ENCODE results near the gene PGBD5. TPM values are rescaled to one million over a fixed set of nuclear protein-coding genes. Genes with fewer than 3 reads are reported as not detected.

The PGBD5 gene
- total RNA-seq, 1 experiment from 2014 or later, result 37.8 TPM

- Mint-ChIP-seq H3K4me3 (ENCODE audit: low read depth, unreplicated experiment) (no peak overlapping the region), H3K27ac (ENCODE audit: unreplicated experiment) (no peak overlapping the region), H3K36me3 (ENCODE audit: insufficient read depth, unreplicated experiment) (peaks cover 23% of the 10 kb centered on the region), H3K4me1 (ENCODE audit: low read depth, unreplicated experiment) (peaks cover 14% of the 10 kb centered on the region), H3K9me3 (ENCODE audit: low read depth, unreplicated experiment) (no peaks in the 10 kb centered on the region), H3K27me3 (ENCODE audit: unreplicated experiment) (no peaks in the 10 kb centered on the region)
- TF ChIP-seq CTCF (IDR thresholded peaks at IDR 0.05; ENCODE audit: unreplicated experiment), result no peak
- no TSS peak for BruUV-seq (replicated peaks)
- intact Hi-C loops (cut with micrococcal nuclease; ENCODE audit: unreplicated experiment), result no loop called here
- DNase-seq, result no peak
- CTCF ChIA-PET, result no interaction called here
Measured at GRCh38 chr1:230319014-230319747, 107.0 kb downstream of the PGBD5 start.

DNA sequence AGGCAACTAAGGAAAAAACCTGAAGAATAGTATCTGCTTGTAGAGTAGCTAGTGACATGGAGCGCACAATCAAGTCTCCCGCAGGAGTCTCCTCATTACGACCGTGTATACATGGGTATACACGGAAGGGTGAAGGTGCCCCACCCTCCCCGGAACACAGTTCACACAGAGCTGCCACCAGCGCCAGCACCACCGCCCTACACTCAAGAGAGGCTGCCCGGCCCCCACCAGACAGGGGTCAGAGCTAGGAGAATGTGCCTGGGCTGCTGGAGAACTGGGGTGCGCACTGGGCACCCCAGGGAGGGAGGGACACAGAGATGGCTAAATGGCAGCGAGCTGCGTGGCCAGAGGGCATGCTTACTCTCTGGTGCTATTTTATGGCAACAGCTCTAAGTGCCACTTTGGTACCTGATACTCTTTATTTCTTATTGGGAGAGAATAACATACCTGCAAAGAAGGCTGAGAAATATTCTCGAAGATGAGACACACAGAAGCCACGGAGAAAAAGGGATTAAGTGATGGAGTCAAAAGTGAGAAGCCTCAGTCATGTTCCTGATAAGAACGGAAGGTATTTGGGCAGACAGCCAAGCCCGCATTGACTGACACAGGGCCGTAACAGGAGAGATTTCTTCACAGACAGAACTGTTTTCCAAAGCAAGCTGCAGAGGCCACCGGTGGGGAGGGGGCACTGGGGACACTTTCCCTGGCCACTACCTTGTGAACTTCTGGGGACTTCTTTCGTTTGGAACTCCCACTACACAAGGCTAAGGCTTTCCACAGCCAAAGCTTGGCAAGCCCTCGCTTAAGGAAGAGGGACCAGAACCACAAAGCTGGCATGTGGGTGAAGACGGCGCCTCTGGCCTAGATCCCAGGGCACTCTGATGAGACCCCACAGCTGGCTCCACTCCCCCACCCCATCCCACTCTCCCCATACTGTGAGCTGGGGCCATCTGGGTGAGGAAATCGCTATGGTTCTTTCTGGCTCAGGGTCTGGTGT, 108.0 kb downstream of the PGBD5 start:
- no peak for TF ChIP-seq CTCF (IDR thresholded peaks at IDR 0.05; ENCODE audit: unreplicated experiment)
- Mint-ChIP-seq H3K9me3 (ENCODE audit: low read depth, unreplicated experiment) (no peaks in the 10 kb centered on the region), H3K4me1 (ENCODE audit: low read depth, unreplicated experiment) (peaks cover 14% of the 10 kb centered on the region), H3K36me3 (ENCODE audit: insufficient read depth, unreplicated experiment) (peaks cover 17% of the 10 kb centered on the region), H3K4me3 (ENCODE audit: low read depth, unreplicated experiment) (peak overlapping the region; percentile 14), H3K27ac (ENCODE audit: unreplicated experiment) (no peak overlapping the region), H3K27me3 (ENCODE audit: unreplicated experiment) (no peaks in the 10 kb centered on the region)
- CTCF ChIA-PET, result interaction anchor here (0.5 kb wide), 1 partner anchor 309 kb away, joined by 4 read pairs; no protein-coding TSS in a partner anchor
- BruUV-seq (replicated peaks), result no TSS peak
- intact Hi-C loops (cut with micrococcal nuclease; ENCODE audit: unreplicated experiment), result no loop called here
- peak; percentile 68 for DNase-seq

DNA sequence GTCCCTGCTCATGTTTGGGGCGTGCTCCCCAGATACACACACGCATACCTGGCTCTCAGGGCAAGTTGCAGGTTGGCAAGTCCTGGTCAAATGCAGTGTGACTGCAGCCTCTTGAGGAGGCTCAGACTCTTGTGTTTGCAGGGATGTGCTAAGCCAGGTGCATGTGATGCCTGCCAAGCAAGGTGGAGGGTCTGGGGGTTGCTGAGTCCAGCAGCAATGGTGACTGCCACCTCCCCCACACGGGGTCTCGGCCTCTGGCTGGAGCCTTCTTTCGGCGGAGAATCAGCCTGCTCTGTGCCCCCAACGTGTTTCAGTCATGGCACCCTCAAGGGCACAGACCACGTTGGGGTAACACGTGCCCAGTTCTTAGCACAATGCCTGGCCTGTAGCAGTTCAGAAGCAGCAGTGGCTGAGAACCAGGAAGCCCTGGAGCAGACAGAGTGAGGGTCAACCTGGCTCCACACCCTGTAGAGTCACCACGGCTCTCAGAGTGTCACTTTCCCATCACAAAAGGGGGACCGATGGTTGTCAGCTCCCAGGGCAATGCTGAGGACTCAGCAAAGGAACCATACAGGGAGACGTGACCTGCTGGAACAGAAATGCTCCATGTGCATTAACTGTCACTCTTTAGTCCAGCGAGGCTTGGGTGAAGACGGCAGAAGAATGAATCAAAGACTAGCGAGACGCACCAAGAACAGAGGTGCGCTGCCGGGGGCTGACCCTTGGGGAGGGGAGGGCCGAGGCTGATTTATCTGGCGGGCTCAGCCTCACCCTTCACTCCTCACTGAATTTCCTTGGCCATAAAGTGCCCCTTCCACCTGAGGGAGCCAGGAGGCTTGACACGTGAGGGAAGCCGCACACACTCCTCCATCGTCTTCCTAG, 109.0 kb downstream of the PGBD5 start:
- Mint-ChIP-seq H3K27ac (ENCODE audit: unreplicated experiment) (no peak overlapping the region), H3K4me3 (ENCODE audit: low read depth, unreplicated experiment) (no peak overlapping the region), H3K9me3 (ENCODE audit: low read depth, unreplicated experiment) (no peaks in the 10 kb centered on the region), H3K4me1 (ENCODE audit: low read depth, unreplicated experiment) (peaks cover 14% of the 10 kb centered on the region), H3K36me3 (ENCODE audit: insufficient read depth, unreplicated experiment) (peaks cover 11% of the 10 kb centered on the region), H3K27me3 (ENCODE audit: unreplicated experiment) (no peaks in the 10 kb centered on the region)
- no TSS peak for BruUV-seq (replicated peaks)
- intact Hi-C loops (cut with micrococcal nuclease; ENCODE audit: unreplicated experiment), result no loop called here
- CTCF ChIA-PET, result interaction anchor here (0.5 kb wide), 1 partner anchor 308 kb away, joined by 4 read pairs; no protein-coding TSS in a partner anchor
- no peak for DNase-seq
- TF ChIP-seq CTCF (IDR thresholded peaks at IDR 0.05; ENCODE audit: unreplicated experiment), result no peak

- DNase-seq, result no peak
- peaks cover 21% of the 10 kb centered on the region for H3K4me1 Mint-ChIP-seq (ENCODE audit: low read depth, unreplicated experiment)
- no peaks in the 10 kb centered on the region for H3K9me3 Mint-ChIP-seq (ENCODE audit: low read depth, unreplicated experiment)
- no peaks in the 10 kb centered on the region for H3K27me3 Mint-ChIP-seq (ENCODE audit: unreplicated experiment)
- peaks cover 7% of the 10 kb centered on the region for H3K36me3 Mint-ChIP-seq (ENCODE audit: insufficient read depth, unreplicated experiment)
- TF ChIP-seq CTCF (IDR thresholded peaks at IDR 0.05; ENCODE audit: unreplicated experiment), result no peak
- CTCF ChIA-PET, result interaction anchor here (0.6 kb wide), 1 partner anchor 147 kb away, joined by 7 read pairs; no protein-coding TSS in a partner anchor
- H3K4me3 Mint-ChIP-seq (ENCODE audit: low read depth, unreplicated experiment), result no peak overlapping the region
- intact Hi-C loops (cut with micrococcal nuclease; ENCODE audit: unreplicated experiment), result no loop called here
- BruUV-seq (replicated peaks), result no TSS peak
- no peak overlapping the region for H3K27ac Mint-ChIP-seq (ENCODE audit: unreplicated experiment)
Measured at GRCh38 chr1:230315099-230315498, 111.0 kb downstream of the PGBD5 start.
